Measurements from ENCODE around the gene LSM14A. TPM values are rescaled to one million over a fixed set of nuclear protein-coding genes. Genes with fewer than 3 reads are reported as not detected.

LSM14A gene
- total RNA-seq, 2 experiments from 2014 or later = 182 to 189 TPM

DNA sequence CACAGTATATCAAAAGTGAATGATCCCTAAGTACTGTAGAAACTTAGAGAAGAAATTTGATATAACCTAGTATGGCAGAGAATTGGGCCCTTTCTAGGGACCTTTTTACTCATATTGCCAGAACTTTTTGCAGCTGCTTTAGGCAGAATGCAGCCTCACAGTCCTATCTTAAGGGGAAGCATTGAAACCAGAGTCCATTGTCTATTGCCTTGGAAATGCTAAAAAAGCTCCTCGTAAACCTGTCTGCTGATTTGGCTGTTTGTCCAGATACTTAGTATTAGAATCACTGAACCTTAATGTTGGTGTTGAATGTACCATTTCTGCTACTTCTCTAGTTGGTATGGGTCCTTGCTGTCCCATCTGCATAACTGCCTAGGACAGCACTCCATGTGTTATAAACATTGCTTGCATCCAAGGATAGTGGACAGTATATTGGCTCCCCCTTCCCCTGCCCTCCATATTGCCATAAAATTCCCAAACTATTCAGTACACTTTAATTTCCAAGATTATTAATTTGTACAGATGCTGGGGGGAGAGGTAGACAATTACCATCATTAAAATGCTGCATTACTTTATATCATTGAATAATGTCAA, 36.1 kb downstream of the LSM14A start:
- peaks cover 95% of the 10 kb centered on the region for H3K36me3 ChIP-seq (ENCODE audit: insufficient read depth, low read length)
- no peak for TF ChIP-seq EZH2phosphoT487 (IDR thresholded peaks at IDR 0.05; ENCODE audit: borderline replicate concordance, low read depth, low read length)
- TF ChIP-seq, protein P1, sequence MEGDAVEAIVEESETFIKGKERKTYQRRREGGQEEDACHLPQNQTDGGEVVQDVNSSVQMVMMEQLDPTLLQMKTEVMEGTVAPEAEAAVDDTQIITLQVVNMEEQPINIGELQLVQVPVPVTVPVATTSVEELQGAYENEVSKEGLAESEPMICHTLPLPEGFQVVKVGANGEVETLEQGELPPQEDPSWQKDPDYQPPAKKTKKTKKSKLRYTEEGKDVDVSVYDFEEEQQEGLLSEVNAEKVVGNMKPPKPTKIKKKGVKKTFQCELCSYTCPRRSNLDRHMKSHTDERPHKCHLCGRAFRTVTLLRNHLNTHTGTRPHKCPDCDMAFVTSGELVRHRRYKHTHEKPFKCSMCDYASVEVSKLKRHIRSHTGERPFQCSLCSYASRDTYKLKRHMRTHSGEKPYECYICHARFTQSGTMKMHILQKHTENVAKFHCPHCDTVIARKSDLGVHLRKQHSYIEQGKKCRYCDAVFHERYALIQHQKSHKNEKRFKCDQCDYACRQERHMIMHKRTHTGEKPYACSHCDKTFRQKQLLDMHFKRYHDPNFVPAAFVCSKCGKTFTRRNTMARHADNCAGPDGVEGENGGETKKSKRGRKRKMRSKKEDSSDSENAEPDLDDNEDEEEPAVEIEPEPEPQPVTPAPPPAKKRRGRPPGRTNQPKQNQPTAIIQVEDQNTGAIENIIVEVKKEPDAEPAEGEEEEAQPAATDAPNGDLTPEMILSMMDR (conservative IDR thresholded peaks at IDR 0.05; ENCODE audit: low read length) = no peak
- CTCF ChIA-PET (ENCODE audit: unreplicated experiment) = no interaction called here

DNA sequence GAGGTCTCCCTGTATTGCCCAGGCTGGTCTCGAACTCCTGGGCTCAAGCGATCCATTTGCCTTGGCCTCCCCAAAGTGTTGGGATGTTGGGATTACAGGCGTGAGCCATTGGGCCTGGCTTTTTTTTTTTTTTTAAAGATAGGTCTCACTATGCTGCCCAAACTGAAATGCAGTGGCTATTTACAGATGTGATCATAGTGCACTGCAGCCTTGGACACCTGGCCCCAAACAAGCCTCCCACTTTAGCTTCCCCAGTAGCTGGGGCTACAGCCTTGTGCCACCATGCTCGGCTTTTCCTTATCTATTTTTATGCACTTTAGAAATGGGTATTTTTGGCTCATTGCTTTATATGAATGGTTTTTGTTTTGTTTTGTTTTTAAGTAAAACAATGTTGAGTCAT, 37.4 kb downstream of the LSM14A start:
- Histone ChIP-seq H3K4me1 (ENCODE audit: insufficient read depth, low read length, poor library complexity, severe bottlenecking) (no peaks in the 10 kb centered on the region), H3K4me3 (ENCODE audit: low read depth, low read length, poor library complexity, severe bottlenecking) (no peak overlapping the region), H3K79me2 (ENCODE audit: insufficient read depth, low read depth, low read length) (no peaks in the 10 kb centered on the region; the same call in 1 of the 2 replicates), H3K9me3 (ENCODE audit: low read length) (no peaks in the 10 kb centered on the region), H4K20me1 (ENCODE audit: insufficient read depth, low read length) (no peaks in the 10 kb centered on the region), H3K9me2 (ENCODE audit: insufficient read depth, low read length) (no peaks in the 10 kb centered on the region), H3K27ac (ENCODE audit: low read depth, low read length, poor library complexity, severe bottlenecking) (no peak overlapping the region), H3K4me2 (ENCODE audit: low read length) (no peak overlapping the region), H2AFZ (ENCODE audit: low read length) (no peak overlapping the region), H3K36me3 (ENCODE audit: insufficient read depth, low read length) (peaks cover 94% of the 10 kb centered on the region)
- no TSS peak for BruUV-seq (replicated peaks)
- intact Hi-C loops (cut with micrococcal nuclease; ENCODE audit: unreplicated experiment) = no loop called here
- ChIA-PET CTCF (ENCODE audit: unreplicated experiment) (no interaction called here), POLR2A (interaction anchor here (1.0 to 1.2 kb wide), 3 partner anchors 12 to 39 kb away, joined by 3 read pairs; no protein-coding TSS in a partner anchor)
- no peak for DNase-seq (ENCODE audit: low spot score)
- TF ChIP-seq EZH2phosphoT487 (IDR thresholded peaks at IDR 0.05; ENCODE audit: borderline replicate concordance, low read depth, low read length) = no peak
- TF ChIP-seq, protein P1 (conservative IDR thresholded peaks at IDR 0.05; ENCODE audit: low read length) = no peak

More for the DNA sequence above, 36.1 kb downstream of the LSM14A start:
- Histone ChIP-seq H3K27ac (ENCODE audit: low read depth, low read length, poor library complexity, severe bottlenecking) (no peak overlapping the region), H2AFZ (ENCODE audit: low read length) (no peak overlapping the region), H4K20me1 (ENCODE audit: insufficient read depth, low read length) (no peaks in the 10 kb centered on the region), H3K9me3 (ENCODE audit: low read length) (no peaks in the 10 kb centered on the region), H3K4me2 (ENCODE audit: low read length) (no peak overlapping the region), H3K79me2 (ENCODE audit: insufficient read depth, low read depth, low read length) (peaks cover 7% of the 10 kb centered on the region; the same call in 1 of the 2 replicates), H3K4me1 (ENCODE audit: insufficient read depth, low read length, poor library complexity, severe bottlenecking) (no peaks in the 10 kb centered on the region), H3K4me3 (ENCODE audit: low read depth, low read length, poor library complexity, severe bottlenecking) (no peak overlapping the region), H3K9me2 (ENCODE audit: insufficient read depth, low read length) (no peaks in the 10 kb centered on the region)
- BruUV-seq (replicated peaks) = no TSS peak
- no peak for DNase-seq (ENCODE audit: low spot score)
- POLR2A ChIA-PET = no interaction called here
- intact Hi-C loops (cut with micrococcal nuclease; ENCODE audit: unreplicated experiment) = no loop called here

DNA sequence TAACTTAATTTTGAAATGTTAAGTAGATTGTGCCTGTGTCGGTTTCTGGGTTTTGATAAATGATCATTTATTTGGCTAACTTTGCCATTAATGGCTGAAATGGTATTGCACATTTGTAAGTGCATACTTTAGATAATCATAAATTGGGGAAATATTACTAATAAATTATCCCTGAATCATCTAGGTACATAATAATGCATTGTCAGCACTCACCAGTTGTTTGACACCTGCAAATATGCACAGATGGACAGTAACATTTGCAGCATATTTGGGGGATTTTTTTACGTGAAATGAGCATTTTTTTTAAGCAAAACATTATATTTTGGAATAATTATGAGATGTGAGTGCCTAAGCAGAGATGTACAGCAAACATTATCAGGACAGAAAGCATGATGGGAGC, 41.0 kb downstream of the LSM14A start:
- TF ChIP-seq, protein P1 (conservative IDR thresholded peaks at IDR 0.05; ENCODE audit: low read length) = no peak
- no peak for TF ChIP-seq EZH2phosphoT487 (IDR thresholded peaks at IDR 0.05; ENCODE audit: borderline replicate concordance, low read depth, low read length)
- H2AFZ ChIP-seq (ENCODE audit: low read length) = no peak overlapping the region
- H3K9me2 ChIP-seq (ENCODE audit: insufficient read depth, low read length) = no peaks in the 10 kb centered on the region
- BruUV-seq (replicated peaks) = no TSS peak
- intact Hi-C loops (cut with micrococcal nuclease; ENCODE audit: unreplicated experiment) = no loop called here
- no peak overlapping the region for H3K4me2 ChIP-seq (ENCODE audit: low read length)
- no peaks in the 10 kb centered on the region for H3K9me3 ChIP-seq (ENCODE audit: low read length)
- ChIA-PET POLR2A (interaction anchor here (1.1 kb wide), 1 partner anchor 14 kb away, joined by 3 read pairs; no protein-coding TSS in a partner anchor), CTCF (ENCODE audit: unreplicated experiment) (no interaction called here)
- no peak for DNase-seq (ENCODE audit: low spot score)
- peaks cover 89% of the 10 kb centered on the region for H3K36me3 ChIP-seq (ENCODE audit: insufficient read depth, low read length)
- H3K4me3 ChIP-seq (ENCODE audit: low read depth, low read length, poor library complexity, severe bottlenecking) = no peak overlapping the region
- no peaks in the 10 kb centered on the region for H3K4me1 ChIP-seq (ENCODE audit: insufficient read depth, low read length, poor library complexity, severe bottlenecking)
- H4K20me1 ChIP-seq (ENCODE audit: insufficient read depth, low read length) = no peaks in the 10 kb centered on the region
- peaks cover 4% of the 10 kb centered on the region; the same call in 1 of the 2 replicates for H3K79me2 ChIP-seq (ENCODE audit: insufficient read depth, low read depth, low read length)
- H3K27ac ChIP-seq (ENCODE audit: low read depth, low read length, poor library complexity, severe bottlenecking) = no peak overlapping the region

Measured in OCI-LY7 (cell line).